Tibial nerve (tissue), 4 donors: ENCODE data around the gene B3GALT6. TPM values are rescaled to one million over a fixed set of nuclear protein-coding genes. Genes with fewer than 3 reads are reported as not detected.

Experiments
- DNase-seq, 2 donors: peaks; one replicate each; pipeline ENCODE4 v3.0.0-alpha.2; 2019; ENCODE audit warnings: low spot score in 2 of 2
- H3K27ac ChIP-seq, 4 donors: fragments of 200-600 bp; sonication (generic) in 3 of 4; one replicate each; pipeline ENCODE4 v1.5.1; 2017 to 2019; ENCODE audit warnings: mild to moderate bottlenecking in 1 of 4
- H3K27me3 ChIP-seq, 2 donors: fragments of 200-600 bp; sonication (generic) in 1 of 2; one replicate each; pipeline versions ENCODE4 v1.5.1 to v1.6.0; 2017 to 2019
- H3K36me3 ChIP-seq, 3 donors: fragments of 200-600 bp; sonication (generic); one replicate each; pipeline ENCODE4 v1.5.1; 2018 to 2019
- H3K4me1 ChIP-seq, 4 donors: fragments of 200-600 bp; sonication (generic) in 3 of 4; one replicate each; pipeline ENCODE4 v1.5.1; 2017 to 2019
- H3K4me3 ChIP-seq, 4 donors: fragments of 200-600 bp; sonication (generic) in 3 of 4; one replicate each; pipeline ENCODE4 v1.5.1; 2017 to 2019; ENCODE audit warnings: mild to moderate bottlenecking in 1 of 4, moderate library complexity in 1 of 4
- H3K9me3 ChIP-seq, 4 donors: fragments of 200-600 bp; sonication (generic) in 3 of 4; one replicate each; pipeline ENCODE4 v1.5.1; 2017 to 2019
- EP300 ChIP-seq, 2 donors: sonication (generic); formaldehyde crosslinking; IDR thresholded peaks; one replicate each; pipeline ENCODE4 v1.6.1; 2017; ENCODE audit warnings: antibody characterized with exemption in 2 of 2, mild to moderate bottlenecking in 1 of 2
- POLR2A ChIP-seq, 2 donors: fragments of 450-650 bp; IDR thresholded peaks; one replicate each; pipeline ENCODE4 v1.6.1; 2017; ENCODE audit warnings: antibody characterized with exemption in 2 of 2, mild to moderate bottlenecking in 2 of 2, moderate library complexity in 2 of 2
- WGBS, 2 donors: methylation state at CpG; one replicate each; pipeline ENCODE4 v1.1.5; 2018; 5-methylcytosine and 5-hydroxymethylcytosine counted together
- total RNA-seq, 4 donors: library from RNA; depleted of rRNA; stranded (reverse); fragments of >200 nt; gene quantifications; one replicate each; pipeline ENCODE4 v1.1.0, GENCODE V29; 2016
- TF ChIP-seq, protein P1 (sequence below), 5 experiments: fragments of 200-600 bp in 3 of 5; fragments of 450-650 bp in 2 of 5; sonication (generic) in 3 of 5; IDR thresholded peaks; one replicate each; pipeline ENCODE4 v1.5.1; 2016 to 2019; ENCODE audit warnings: antibody characterized with exemption in 5 of 5, mild to moderate bottlenecking in 3 of 5, moderate library complexity in 2 of 5

The B3GALT6 gene
- total RNA-seq, 4 donors from 2014 or later, result 13.3 to 24.0 (median 21.4) TPM

DNA sequence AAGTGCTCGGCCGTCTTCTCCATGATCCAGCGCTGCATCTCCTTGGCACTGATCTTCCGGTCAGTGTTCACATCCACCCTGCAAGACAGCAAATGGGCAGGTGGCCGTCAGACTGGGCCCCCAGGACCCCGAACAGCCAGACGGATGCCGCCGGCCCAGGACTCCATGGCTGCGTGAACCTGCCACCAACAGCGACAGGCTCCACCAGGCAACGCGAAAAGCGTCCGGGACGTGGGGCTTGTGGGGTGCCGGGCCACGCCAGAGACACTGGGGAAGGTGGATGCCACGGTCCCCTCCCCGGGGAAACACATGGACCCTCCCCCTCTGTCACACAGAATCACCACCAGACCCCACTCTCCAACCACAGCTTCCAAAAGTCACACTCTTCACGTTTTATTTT, 8.1 kb upstream of the B3GALT6 start:
- Histone ChIP-seq H3K4me1 (peaks cover 0 to 2% (median 0%) of the 10 kb centered on the region in 4 donors), H3K9me3 (no peaks in the 10 kb centered on the region), H3K27me3 (no peaks in the 10 kb centered on the region), H3K4me3 (no peak overlapping the region), H3K36me3 (peaks cover 5 to 100% (median 21%) of the 10 kb centered on the region in 3 donors), H3K27ac (no peak overlapping the region)
- no peak for TF ChIP-seq POLR2A (IDR thresholded peaks at IDR 0.05)
- TF ChIP-seq, protein P1, sequence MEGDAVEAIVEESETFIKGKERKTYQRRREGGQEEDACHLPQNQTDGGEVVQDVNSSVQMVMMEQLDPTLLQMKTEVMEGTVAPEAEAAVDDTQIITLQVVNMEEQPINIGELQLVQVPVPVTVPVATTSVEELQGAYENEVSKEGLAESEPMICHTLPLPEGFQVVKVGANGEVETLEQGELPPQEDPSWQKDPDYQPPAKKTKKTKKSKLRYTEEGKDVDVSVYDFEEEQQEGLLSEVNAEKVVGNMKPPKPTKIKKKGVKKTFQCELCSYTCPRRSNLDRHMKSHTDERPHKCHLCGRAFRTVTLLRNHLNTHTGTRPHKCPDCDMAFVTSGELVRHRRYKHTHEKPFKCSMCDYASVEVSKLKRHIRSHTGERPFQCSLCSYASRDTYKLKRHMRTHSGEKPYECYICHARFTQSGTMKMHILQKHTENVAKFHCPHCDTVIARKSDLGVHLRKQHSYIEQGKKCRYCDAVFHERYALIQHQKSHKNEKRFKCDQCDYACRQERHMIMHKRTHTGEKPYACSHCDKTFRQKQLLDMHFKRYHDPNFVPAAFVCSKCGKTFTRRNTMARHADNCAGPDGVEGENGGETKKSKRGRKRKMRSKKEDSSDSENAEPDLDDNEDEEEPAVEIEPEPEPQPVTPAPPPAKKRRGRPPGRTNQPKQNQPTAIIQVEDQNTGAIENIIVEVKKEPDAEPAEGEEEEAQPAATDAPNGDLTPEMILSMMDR (IDR thresholded peaks at IDR 0.05), result no peak
- no peak for TF ChIP-seq EP300 (IDR thresholded peaks at IDR 0.05)
- DNase-seq, result no peak
- WGBS, 2 donors, result 88 to 96% methylated on average over 11 to 12 of the region's 21 CpGs

DNA sequence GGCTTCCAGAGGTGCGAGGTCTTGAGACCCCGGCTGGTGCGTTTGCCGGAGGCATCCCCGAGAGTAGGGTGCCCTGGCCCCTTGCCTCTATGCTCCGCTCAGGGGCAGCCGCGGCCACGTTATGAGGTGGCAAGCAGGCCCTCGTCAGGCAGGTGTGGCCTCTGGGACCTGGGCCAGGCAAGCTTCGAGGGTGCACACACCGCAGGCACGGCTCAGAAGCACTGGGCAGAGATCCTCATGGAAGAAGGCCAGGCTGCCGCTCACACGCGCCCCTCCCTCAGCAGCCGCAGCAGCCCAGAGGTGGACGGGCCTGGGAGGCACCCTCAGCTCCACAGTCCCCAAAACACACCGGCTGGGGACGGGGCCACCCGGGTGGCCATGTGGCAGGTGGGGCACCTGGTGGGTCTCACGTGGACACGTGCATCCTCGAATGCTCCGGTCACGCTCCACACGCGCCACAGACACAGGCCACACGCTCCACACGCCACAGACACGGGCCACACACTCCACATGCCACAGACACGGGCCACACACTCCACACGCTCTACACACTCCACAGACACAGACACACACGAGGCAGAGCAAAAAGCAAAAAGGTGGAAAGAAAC, 6.7 kb upstream of the B3GALT6 start:
- no peak overlapping the region for H3K4me3 ChIP-seq
- no peak for DNase-seq
- no peak overlapping the region for H3K27ac ChIP-seq
- TF ChIP-seq, protein P1 (IDR thresholded peaks at IDR 0.05), result no peak
- TF ChIP-seq EP300 (IDR thresholded peaks at IDR 0.05) (no peak), POLR2A (IDR thresholded peaks at IDR 0.05) (no peak)
- H3K9me3 ChIP-seq, result no peaks in the 10 kb centered on the region
- H3K36me3 ChIP-seq, result peaks cover 5 to 88% (median 21%) of the 10 kb centered on the region in 3 donors
- 92 to 93% methylated on average over 24 to 29 of the region's 34 CpGs for WGBS, 2 donors
- H3K27me3 ChIP-seq, result no peaks in the 10 kb centered on the region
- H3K4me1 ChIP-seq, result peaks cover 0 to 16% (median 11%) of the 10 kb centered on the region in 4 donors

DNA sequence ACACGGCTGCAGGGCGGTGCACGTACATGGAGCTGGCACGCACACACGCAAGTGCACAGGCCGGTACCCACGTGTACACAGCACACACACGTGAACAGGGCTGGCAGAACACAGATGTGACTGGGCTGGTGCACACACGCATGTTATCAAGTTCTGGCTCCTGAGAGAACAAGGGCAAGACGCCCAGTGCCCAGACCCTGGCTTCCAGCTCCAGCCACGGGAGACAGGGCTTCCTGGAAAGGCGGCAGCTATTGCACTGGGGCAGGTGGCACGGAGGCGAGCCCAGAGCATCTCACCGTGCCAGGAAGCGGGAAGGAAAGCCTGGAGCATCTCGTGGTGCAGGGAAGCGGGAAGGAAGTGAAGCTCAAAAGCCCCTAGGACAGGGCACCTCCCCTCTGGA, 6.1 kb upstream of the B3GALT6 start:
- no peak overlapping the region for H3K4me3 ChIP-seq
- no peak for DNase-seq
- peaks cover 0 to 21% (median 17%) of the 10 kb centered on the region in 4 donors for H3K4me1 ChIP-seq
- H3K36me3 ChIP-seq, result peaks cover 5 to 83% (median 21%) of the 10 kb centered on the region in 3 donors
- H3K27me3 ChIP-seq, result no peaks in the 10 kb centered on the region
- WGBS, 2 donors, result 86 to 96% methylated on average over 18 of the region's 18 CpGs
- no peaks in the 10 kb centered on the region for H3K9me3 ChIP-seq
- TF ChIP-seq, protein P1 (IDR thresholded peaks at IDR 0.05), result no peak
- TF ChIP-seq EP300 (IDR thresholded peaks at IDR 0.05), result no peak
- TF ChIP-seq POLR2A (IDR thresholded peaks at IDR 0.05), result no peak
- H3K27ac ChIP-seq, result no peak overlapping the region

DNA sequence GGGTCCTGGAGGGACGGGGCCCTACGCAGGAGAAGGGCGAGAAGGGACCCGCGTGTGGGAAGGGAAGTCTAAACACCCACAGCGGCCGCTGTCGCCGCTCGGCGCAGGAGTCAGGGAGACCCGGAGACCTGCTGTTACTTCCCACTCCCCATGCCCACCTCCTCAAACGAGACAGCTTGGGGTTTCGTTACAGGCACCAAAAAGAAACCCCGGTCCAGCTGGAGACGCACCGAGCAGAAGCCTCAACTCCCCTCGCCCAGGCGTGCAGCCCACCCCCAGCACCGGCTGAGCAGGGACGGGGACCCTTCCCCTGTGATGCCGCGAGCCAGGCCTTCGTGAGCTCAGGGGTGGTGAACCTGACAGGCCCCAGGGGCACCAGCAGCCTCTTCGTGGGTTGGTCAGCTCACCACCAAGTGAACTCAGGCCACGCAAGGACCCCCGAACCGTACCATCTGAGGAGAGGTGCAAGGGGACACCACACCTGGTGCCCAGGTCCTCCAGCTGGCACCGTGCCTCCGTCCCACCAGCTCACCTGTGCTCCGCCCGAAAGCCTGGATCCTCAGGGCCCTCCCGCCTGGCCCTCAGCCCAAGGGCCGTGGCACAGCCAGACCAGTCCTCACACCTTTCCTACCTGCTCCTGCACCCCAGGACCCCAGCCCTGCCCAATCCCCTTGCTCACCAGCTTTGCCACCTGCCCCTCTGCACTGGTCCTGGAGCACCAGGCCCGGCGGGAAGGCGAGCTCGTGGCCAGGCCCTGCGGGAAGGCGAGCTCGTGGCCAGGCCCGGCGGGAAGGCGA, 5.3 kb upstream of the B3GALT6 start:
- Histone ChIP-seq H3K27ac (no peak overlapping the region), H3K4me1 (peaks cover 0 to 24% (median 18%) of the 10 kb centered on the region in 4 donors), H3K27me3 (no peaks in the 10 kb centered on the region), H3K9me3 (no peaks in the 10 kb centered on the region), H3K4me3 (no peak overlapping the region), H3K36me3 (peaks cover 5 to 74% (median 21%) of the 10 kb centered on the region in 3 donors)
- TF ChIP-seq, protein P1 (IDR thresholded peaks at IDR 0.05), result no peak
- TF ChIP-seq EP300 (IDR thresholded peaks at IDR 0.05) (no peak), POLR2A (IDR thresholded peaks at IDR 0.05) (no peak)
- DNase-seq, result no peak
- WGBS, 2 donors, result 92% methylated on average over 26 to 44 of the region's 44 CpGs

DNA sequence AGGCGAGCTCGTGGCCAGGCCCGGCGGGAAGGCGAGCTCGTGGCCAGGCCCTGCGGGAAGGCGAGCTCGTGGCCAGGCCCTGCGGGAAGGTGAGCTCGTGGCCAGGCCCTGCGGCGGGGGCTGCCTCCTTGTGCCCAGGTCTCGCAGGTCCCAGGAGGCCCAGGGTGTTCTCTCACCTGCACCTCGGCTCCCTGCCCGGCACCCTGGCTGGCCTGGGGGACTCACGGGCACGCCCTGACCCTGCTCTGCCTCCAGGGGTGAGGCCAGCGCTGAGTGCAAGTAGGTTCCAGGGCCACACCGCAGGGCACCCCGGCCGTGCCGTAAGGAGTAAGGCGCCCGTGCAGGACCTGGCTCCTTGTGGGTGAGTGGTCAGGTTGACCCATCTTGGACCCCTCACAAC, 4.7 kb upstream of the B3GALT6 start:
- Histone ChIP-seq H3K27ac (no peak overlapping the region), H3K4me1 (peaks cover 0 to 24% (median 18%) of the 10 kb centered on the region in 4 donors), H3K4me3 (no peak overlapping the region), H3K9me3 (no peaks in the 10 kb centered on the region), H3K27me3 (no peaks in the 10 kb centered on the region), H3K36me3 (peaks cover 3 to 68% (median 16%) of the 10 kb centered on the region in 3 donors)
- WGBS, 2 donors, result 95 to 97% methylated on average over 12 to 17 of the region's 25 CpGs
- TF ChIP-seq, protein P1 (IDR thresholded peaks at IDR 0.05), result no peak
- no peak for TF ChIP-seq EP300 (IDR thresholded peaks at IDR 0.05)
- TF ChIP-seq POLR2A (IDR thresholded peaks at IDR 0.05), result no peak
- DNase-seq, result no peak
